ENCODE results near the gene RBM39.
"Not testable (repeated sequence)": the region's sequence is repeated elsewhere in the genome, so short reads cannot be mapped to it uniquely, and the experiment has no call there.

The RBM39 gene

GRCh38 chr20:35756404-35756803 lies 14.3 kb upstream of the RBM39 start:
- DNase-seq (ENCODE audit: low read depth), result no peak

GRCh38 chr20:35750611-35751010 lies 8.6 kb upstream of the RBM39 start:
- no peak for DNase-seq (ENCODE audit: low read depth)

GRCh38 chr20:35744492-35744841 lies 2.4 kb upstream of the RBM39 start:
- DNase-seq (ENCODE audit: low read depth), result not testable (repeated sequence)

GRCh38 chr20:35743693-35744491 lies 1.8 kb upstream of the RBM39 start:
- no peak for DNase-seq (ENCODE audit: low read depth)

GRCh38 chr20:35742741-35743523 lies 872 bp upstream of the RBM39 start:
- DNase-seq (ENCODE audit: low read depth), result no peak

- DNase-seq (ENCODE audit: low read depth), result no peak
Observed at GRCh38 chr20:35739294-35740163, 2.5 kb downstream of the RBM39 start.

GRCh38 chr20:35738410-35739179 lies 3.5 kb downstream of the RBM39 start:
- DNase-seq (ENCODE audit: low read depth), result no peak

GRCh38 chr20:35737865-35738333 lies 4.2 kb downstream of the RBM39 start:
- no peak for DNase-seq (ENCODE audit: low read depth)

- DNase-seq (ENCODE audit: low read depth), result no peak
Observed at GRCh38 chr20:35735826-35736470, 6.1 kb downstream of the RBM39 start.

GRCh38 chr20:35734777-35735649 lies 7.0 kb downstream of the RBM39 start:
- DNase-seq (ENCODE audit: low read depth), result no peak

GRCh38 chr20:35734374-35734773 lies 7.7 kb downstream of the RBM39 start:
- DNase-seq (ENCODE audit: low read depth), result no peak

GRCh38 chr20:35732644-35732982 lies 9.4 kb downstream of the RBM39 start:
- DNase-seq (ENCODE audit: low read depth), result no peak

- DNase-seq (ENCODE audit: low read depth), result no peak
Observed at GRCh38 chr20:35731862-35732643, 10.0 kb downstream of the RBM39 start.

- no peak for DNase-seq (ENCODE audit: low read depth)
Observed at GRCh38 chr20:35731469-35731788, 10.6 kb downstream of the RBM39 start.

GRCh38 chr20:35730583-35731468 lies 11.2 kb downstream of the RBM39 start:
- DNase-seq (ENCODE audit: low read depth), result no peak

GRCh38 chr20:35729836-35730582 lies 12.1 kb downstream of the RBM39 start:
- no peak for DNase-seq (ENCODE audit: low read depth)

GRCh38 chr20:35729283-35729807 lies 12.7 kb downstream of the RBM39 start:
- DNase-seq (ENCODE audit: low read depth), result no peak
